Fibroblast of pulmonary artery (primary cell): ENCODE measurements around the gene TENM3.

Experiments
- DNase-seq: peaks from one replicate; pipeline ENCODE4 v3.0.0-alpha.2; 2010; ENCODE audit warnings: low read depth
- H3K4me3 ChIP-seq: replicated peaks from 2 replicates; pipeline ENCODE4 v1.5.1; 2011; ENCODE audit warnings: low read depth, mild to moderate bottlenecking, control low read depth, low read length, moderate library complexity
- CTCF ChIP-seq: IDR thresholded peaks from 2 replicates; pipeline ENCODE4 v1.5.1; 2011; ENCODE audit warnings: mild to moderate bottlenecking, control low read depth, low read length, inconsistent platforms; ENCODE audit errors: missing control alignments

TENM3 gene

GRCh38 chr4:182206266-182206665, 36.9 kb upstream of the TENM3 start:
- no peak for TF ChIP-seq CTCF
- no peak overlapping the region for H3K4me3 ChIP-seq

GRCh38 chr4:182206916-182207315, 36.3 kb upstream of the TENM3 start:
- no peak for TF ChIP-seq CTCF
- H3K4me3 ChIP-seq, result no peak overlapping the region
- no peak for DNase-seq

More at GRCh38 chr4:182206266-182206665, 36.9 kb upstream of the TENM3 start:
- DNase-seq, result no peak

DNA sequence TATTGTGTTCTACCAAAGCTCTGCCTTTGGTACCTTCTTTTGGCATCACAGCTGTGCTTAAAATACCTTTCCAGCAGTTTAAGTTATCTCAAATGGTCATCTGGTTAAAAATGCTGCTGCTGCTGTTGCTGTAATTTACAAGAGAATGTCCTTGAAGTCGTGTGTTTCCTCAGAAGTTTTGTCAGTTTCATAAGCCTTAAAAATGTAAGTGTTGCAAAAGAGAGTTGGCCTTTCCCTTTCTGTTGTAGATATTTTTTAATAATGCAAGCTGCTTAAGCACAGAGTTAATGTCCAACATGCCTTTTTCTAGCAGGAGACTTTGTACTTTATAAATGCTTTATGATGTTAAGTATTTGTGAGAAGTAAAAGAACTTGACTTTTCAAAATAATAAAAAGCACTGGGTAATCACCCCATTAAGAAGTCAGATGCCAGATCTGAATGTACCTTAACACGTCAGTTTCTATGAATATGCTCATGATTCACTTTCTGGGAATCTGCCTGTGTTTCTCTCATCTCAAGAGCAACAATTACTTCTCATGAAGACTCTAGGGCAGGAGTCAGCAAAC, 35.3 kb upstream of the TENM3 start:
- TF ChIP-seq CTCF, result no peak
- peak; percentile 91 for DNase-seq
- H3K4me3 ChIP-seq, result no peak overlapping the region

DNA sequence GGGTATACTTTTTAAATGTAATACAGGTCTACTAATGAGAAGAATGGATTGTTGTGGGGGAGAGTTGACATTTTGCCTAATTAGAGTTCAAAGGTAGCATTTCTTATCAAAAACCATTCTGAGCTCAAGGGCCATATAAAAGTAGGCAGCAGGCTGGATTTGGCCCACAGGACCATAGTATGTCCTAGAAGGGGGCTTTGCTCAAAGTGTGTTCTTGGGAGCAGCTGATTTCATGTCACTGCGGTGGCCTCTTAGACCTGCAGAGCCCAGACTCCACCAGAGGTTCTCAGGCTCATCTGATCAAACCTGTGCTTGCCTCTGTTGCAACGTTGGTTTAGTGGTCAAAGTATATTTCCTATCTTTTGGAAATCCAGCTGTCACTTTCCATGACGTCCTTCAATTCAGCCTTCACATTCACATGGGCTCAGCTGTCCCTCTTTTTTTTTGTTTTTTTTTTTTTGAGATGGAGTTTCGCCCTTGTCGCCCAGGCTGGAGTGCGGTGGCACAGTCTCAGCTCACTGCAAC, 34.6 kb upstream of the TENM3 start:
- TF ChIP-seq CTCF, result no peak

GRCh38 chr4:182212211-182212761, 30.9 kb upstream of the TENM3 start:
- no peak overlapping the region for H3K4me3 ChIP-seq
- TF ChIP-seq CTCF, result no peak
- DNase-seq, result no peak

More for the DNA sequence above, 34.6 kb upstream of the TENM3 start:
- DNase-seq, result no peak
- no peak overlapping the region for H3K4me3 ChIP-seq

DNA sequence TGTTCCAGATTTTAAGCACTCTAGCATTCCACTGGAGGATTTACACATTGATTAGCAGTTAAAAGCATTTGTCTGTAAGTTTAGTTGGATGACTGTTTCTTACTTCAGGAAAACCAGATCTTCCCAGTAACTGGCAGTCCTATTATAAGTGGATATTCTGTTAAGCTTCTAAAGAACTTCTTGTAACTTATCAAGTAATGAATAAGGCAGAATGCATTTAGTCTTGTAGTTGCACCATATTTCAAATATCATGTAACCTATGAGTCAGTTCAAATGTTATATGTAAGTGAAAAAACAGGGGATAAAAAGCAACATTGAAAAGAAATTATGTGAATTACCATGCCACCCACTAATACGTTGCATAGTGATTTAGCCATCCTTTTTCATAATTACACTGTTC, 30.2 kb upstream of the TENM3 start:
- DNase-seq, result no peak
- TF ChIP-seq CTCF, result no peak
- no peak overlapping the region for H3K4me3 ChIP-seq

DNA sequence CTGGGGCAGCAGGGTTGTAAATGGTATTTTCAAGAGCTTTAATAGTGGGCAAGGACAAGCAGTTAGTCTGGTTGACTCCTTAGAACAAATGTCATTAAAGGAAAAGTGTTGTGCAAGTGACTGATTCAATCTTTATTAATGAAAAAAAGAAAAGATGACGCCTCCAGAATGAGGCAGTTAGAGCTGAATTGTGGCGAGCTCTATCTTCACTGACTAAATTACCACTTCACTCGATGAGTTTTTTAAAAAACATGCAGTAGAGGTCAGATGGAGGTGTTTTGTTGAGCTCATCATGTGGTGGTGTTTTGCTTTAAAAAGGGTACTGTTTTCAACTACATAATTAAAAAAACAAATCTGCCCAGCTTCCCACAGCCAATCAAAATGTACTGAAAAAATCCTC, 28.1 kb upstream of the TENM3 start:
- TF ChIP-seq CTCF, result no peak
- no peak overlapping the region for H3K4me3 ChIP-seq
- no peak for DNase-seq
